HG02981 (cell line): ENCODE measurements around the gene OR2F2.

Source experiments
- ATAC-seq: cut with Tn5 transposase; IDR thresholded peaks from one replicate; pipeline ENCODE4 v1.9.1; 2021; ENCODE audit warnings: mild to moderate bottlenecking, moderate library complexity; ENCODE audit not compliant: unreplicated experiment

OR2F2 gene

DNA sequence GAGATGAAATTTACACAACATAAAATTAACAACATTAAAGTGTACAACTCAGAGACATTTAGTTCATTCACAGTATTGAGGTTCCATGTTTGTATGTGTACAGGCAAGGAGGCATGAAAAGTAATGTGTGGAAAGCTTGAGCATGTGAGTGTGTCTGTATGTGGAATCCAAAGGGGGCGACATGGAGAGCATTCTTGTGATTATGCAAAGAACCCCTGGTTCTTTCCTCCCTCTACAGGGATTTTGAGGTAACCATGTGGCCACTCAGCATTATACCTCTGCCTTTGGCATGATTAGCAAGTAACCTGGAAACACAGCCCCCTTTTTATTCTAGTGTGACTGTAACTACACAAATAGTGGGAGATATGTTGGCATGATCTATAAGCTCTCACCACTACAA is 40.6 kb downstream of the OR2F2 start:
- no peak for ATAC-seq

GRCh38 chr7:143978585-143978984 is 43.6 kb downstream of the OR2F2 start:
- no peak for ATAC-seq

DNA sequence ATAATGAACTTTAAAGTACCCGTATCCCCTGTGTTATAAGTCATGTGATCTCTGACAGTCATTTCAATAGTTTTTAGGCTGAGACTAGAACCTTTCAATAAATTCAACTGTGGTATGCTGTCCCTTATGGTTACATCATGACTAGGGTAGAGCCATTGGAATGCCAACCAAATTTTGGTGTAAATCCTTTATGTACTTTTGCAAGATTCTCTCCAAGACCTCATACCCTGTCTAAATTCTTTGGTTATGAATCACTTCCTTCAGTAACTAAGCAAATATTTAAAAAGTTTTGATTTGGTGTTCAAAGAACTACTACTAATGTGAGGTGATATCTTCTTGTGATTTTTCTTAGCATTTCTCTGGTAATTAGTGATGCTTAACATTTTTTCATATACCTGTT is 44.3 kb downstream of the OR2F2 start:
- no peak for ATAC-seq

DNA sequence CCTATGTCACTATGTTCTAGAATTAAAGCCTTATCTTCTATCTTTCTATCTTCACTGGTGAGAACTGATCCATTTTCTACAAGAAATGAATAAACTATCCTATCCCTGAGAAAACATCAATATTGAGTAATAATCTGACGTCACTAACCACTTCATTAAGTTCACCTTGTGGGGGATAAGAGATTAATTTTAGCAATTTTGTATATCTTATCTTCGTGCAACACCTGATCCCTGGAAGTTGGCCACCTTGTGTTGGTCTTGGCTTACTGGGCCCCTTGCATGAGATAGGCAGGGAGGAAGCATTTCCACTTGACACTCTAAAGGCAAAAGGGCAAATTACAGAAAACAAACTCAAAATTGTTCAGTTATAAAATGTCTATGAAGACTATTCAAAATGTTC is 45.0 kb downstream of the OR2F2 start:
- ATAC-seq = no peak

DNA sequence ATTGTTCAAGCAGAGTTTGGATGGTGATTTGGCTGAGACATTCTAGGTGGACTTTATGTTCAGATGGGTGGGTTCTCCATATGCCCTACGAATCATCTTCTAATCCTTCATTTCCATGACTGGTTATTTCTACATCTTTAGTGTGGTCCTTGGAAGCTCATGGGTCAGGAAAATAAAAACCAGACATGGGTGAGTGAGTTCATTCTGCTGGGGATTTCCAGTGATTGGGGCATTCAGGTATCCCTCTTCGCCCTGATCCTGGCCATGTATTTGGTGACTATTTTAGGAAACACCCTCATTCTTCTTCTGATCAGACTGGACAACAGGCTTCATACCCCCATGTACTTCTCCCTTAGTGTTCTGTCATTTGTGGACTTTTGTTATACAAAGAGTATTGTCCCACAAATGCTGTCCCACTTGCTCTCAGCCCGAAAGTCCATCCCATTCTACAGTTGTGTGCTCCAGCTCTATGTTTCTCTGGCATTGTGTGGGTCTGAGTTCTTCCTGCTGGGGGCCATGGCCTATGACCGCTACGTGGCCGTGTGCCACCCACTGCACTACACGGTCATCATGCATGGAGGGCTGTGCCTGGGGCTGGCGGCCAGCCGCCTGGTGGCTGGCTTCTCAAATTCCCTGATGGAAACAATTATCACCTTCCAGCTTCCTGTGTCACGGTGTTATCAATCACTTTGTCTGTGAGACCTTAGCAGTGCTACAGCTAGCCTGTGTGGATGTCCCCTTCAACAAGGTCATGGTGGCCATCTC is 45.9 kb downstream of the OR2F2 start:
- ATAC-seq = no peak

GRCh38 chr7:143983960-143984359 is 48.9 kb downstream of the OR2F2 start:
- no peak for ATAC-seq
